AG09309 (cell line): Measurements from ENCODE around the gene GUCY2C.
"Not testable (repeated sequence)": the region's sequence is repeated elsewhere in the genome, so short reads cannot be mapped to it uniquely, and the experiment has no call there.

Source experiments
- DNase-seq: peaks from one replicate; pipeline ENCODE4 v3.0.0-alpha.2; 2010; ENCODE audit warnings: low read depth
- H3K4me3 ChIP-seq: 2 replicates; pipeline ENCODE4 v1.5.1; 2011; ENCODE audit warnings: mild to moderate bottlenecking, low read depth, low read length, moderate library complexity; ENCODE audit not compliant: control insufficient read depth
- TF ChIP-seq, protein P1 (sequence below): IDR thresholded peaks from 2 replicates; pipeline ENCODE4 v1.5.1; 2011; ENCODE audit warnings: mild to moderate bottlenecking, low read depth, low read length, inconsistent platforms; ENCODE audit not compliant: insufficient read depth, control insufficient read depth; ENCODE audit errors: missing control alignments

The GUCY2C gene

GRCh38 chr12:14689996-14690395 is 6.4 kb downstream of the GUCY2C start:
- TF ChIP-seq, protein P1, sequence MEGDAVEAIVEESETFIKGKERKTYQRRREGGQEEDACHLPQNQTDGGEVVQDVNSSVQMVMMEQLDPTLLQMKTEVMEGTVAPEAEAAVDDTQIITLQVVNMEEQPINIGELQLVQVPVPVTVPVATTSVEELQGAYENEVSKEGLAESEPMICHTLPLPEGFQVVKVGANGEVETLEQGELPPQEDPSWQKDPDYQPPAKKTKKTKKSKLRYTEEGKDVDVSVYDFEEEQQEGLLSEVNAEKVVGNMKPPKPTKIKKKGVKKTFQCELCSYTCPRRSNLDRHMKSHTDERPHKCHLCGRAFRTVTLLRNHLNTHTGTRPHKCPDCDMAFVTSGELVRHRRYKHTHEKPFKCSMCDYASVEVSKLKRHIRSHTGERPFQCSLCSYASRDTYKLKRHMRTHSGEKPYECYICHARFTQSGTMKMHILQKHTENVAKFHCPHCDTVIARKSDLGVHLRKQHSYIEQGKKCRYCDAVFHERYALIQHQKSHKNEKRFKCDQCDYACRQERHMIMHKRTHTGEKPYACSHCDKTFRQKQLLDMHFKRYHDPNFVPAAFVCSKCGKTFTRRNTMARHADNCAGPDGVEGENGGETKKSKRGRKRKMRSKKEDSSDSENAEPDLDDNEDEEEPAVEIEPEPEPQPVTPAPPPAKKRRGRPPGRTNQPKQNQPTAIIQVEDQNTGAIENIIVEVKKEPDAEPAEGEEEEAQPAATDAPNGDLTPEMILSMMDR = no peak
- no peak for DNase-seq
- no peak overlapping the region for H3K4me3 ChIP-seq

GRCh38 chr12:14689144-14689543 is 7.3 kb downstream of the GUCY2C start:
- H3K4me3 ChIP-seq = no peak overlapping the region
- no peak for DNase-seq
- TF ChIP-seq, protein P1 = no peak

GRCh38 chr12:14682231-14682630 is 14.2 kb downstream of the GUCY2C start:
- DNase-seq = not testable (repeated sequence)

GRCh38 chr12:14681625-14682024 is 14.8 kb downstream of the GUCY2C start:
- TF ChIP-seq, protein P1 = no peak

More at GRCh38 chr12:14682231-14682630, 14.2 kb downstream of the GUCY2C start:
- not testable (repeated sequence) for H3K4me3 ChIP-seq

GRCh38 chr12:14681190-14681589 is 15.2 kb downstream of the GUCY2C start:
- H3K4me3 ChIP-seq = no peak overlapping the region
- TF ChIP-seq, protein P1 = no peak
- DNase-seq = no peak

More at GRCh38 chr12:14681625-14682024, 14.8 kb downstream of the GUCY2C start:
- DNase-seq = no peak
- no peak overlapping the region for H3K4me3 ChIP-seq

DNA sequence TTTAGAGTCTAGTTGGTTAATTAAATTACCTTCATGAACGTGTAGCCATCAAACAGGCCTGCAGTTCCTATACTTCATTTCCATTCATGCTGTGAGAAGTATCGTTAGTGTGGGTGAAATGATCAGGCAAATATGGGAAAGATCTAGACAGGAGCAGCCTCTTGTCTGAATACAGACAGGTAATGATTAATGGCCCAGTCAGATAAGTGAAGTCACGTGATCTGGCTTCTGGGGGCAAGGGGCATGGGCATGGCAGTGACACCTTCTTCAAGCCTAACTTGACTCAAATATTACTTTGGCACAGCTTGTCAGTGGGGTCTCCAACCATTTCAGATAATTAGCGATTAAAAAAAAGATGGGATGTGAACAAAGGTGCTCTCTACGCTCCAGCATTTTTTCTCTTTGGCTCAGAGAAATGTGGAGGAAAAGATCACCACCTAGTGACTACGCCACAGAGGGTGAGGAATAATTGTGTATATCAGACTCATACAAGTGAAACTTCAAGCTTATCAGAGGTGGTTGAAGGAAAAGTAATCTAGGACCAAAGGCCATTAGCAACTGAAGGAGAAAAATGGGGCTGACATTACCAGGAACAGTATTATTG is 17.8 kb downstream of the GUCY2C start:
- TF ChIP-seq, protein P1 = no peak
- no peak for DNase-seq
- no peak overlapping the region for H3K4me3 ChIP-seq

- no peak for DNase-seq
- no peak overlapping the region for H3K4me3 ChIP-seq
- TF ChIP-seq, protein P1 = no peak
Measured at GRCh38 chr12:14668591-14668990, 27.8 kb downstream of the GUCY2C start.
